ENCODE results near the gene MRPS31.
"Not testable (repeated sequence)": the region's sequence is repeated elsewhere in the genome, so short reads cannot be mapped to it uniquely, and the experiment has no call there.

DNA sequence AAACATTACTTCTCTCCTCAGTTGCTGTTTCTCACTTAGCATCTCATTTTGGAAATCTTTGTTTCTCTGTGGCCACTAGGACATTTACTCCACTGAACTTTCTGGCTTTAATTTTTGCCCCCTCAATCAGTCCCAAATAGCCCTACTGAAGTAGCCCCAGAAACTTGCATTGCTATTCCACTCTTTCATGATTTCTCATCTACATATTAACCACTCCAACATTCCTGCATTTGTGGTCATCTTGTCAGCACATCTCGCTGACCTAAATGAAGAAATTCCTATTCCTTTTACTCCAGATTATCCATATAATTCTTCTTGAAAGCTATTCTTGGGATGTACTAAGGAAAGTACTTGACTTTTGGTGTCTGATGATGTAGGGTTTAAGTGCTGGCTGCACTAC, 56.6 kb downstream of the MRPS31 start:
- TF ChIP-seq, protein P1, sequence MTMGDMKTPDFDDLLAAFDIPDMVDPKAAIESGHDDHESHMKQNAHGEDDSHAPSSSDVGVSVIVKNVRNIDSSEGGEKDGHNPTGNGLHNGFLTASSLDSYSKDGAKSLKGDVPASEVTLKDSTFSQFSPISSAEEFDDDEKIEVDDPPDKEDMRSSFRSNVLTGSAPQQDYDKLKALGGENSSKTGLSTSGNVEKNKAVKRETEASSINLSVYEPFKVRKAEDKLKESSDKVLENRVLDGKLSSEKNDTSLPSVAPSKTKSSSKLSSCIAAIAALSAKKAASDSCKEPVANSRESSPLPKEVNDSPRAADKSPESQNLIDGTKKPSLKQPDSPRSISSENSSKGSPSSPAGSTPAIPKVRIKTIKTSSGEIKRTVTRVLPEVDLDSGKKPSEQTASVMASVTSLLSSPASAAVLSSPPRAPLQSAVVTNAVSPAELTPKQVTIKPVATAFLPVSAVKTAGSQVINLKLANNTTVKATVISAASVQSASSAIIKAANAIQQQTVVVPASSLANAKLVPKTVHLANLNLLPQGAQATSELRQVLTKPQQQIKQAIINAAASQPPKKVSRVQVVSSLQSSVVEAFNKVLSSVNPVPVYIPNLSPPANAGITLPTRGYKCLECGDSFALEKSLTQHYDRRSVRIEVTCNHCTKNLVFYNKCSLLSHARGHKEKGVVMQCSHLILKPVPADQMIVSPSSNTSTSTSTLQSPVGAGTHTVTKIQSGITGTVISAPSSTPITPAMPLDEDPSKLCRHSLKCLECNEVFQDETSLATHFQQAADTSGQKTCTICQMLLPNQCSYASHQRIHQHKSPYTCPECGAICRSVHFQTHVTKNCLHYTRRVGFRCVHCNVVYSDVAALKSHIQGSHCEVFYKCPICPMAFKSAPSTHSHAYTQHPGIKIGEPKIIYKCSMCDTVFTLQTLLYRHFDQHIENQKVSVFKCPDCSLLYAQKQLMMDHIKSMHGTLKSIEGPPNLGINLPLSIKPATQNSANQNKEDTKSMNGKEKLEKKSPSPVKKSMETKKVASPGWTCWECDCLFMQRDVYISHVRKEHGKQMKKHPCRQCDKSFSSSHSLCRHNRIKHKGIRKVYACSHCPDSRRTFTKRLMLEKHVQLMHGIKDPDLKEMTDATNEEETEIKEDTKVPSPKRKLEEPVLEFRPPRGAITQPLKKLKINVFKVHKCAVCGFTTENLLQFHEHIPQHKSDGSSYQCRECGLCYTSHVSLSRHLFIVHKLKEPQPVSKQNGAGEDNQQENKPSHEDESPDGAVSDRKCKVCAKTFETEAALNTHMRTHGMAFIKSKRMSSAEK (CRISPR knock-in tag; IDR thresholded peaks at IDR 0.05; ENCODE audit: borderline replicate concordance) = not testable (repeated sequence)
- TF ChIP-seq, protein P2, sequence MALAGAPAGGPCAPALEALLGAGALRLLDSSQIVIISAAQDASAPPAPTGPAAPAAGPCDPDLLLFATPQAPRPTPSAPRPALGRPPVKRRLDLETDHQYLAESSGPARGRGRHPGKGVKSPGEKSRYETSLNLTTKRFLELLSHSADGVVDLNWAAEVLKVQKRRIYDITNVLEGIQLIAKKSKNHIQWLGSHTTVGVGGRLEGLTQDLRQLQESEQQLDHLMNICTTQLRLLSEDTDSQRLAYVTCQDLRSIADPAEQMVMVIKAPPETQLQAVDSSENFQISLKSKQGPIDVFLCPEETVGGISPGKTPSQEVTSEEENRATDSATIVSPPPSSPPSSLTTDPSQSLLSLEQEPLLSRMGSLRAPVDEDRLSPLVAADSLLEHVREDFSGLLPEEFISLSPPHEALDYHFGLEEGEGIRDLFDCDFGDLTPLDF (CRISPR knock-in tag; IDR thresholded peaks at IDR 0.05) = not testable (repeated sequence)
- not testable (repeated sequence) for TF ChIP-seq CTCF (IDR thresholded peaks at IDR 0.05); MAX (CRISPR knock-in tag; IDR thresholded peaks at IDR 0.05); ZSCAN18 (CRISPR knock-in tag; IDR thresholded peaks at IDR 0.05); ATF2 (CRISPR knock-in tag; IDR thresholded peaks at IDR 0.05; ENCODE audit: borderline replicate concordance, low read depth); ZNF232 (CRISPR knock-in tag; IDR thresholded peaks at IDR 0.05); TEAD4 (CRISPR knock-in tag; IDR thresholded peaks at IDR 0.05); ZBTB21 (CRISPR knock-in tag; IDR thresholded peaks at IDR 0.05; ENCODE audit: borderline replicate concordance); AFF4 (CRISPR knock-in tag; IDR thresholded peaks at IDR 0.05; ENCODE audit: borderline replicate concordance); GRHL2 (CRISPR knock-in tag; IDR thresholded peaks at IDR 0.05; ENCODE audit: insufficient replicate concordance, severe bottlenecking); MXD4 (CRISPR knock-in tag; IDR thresholded peaks at IDR 0.05; ENCODE audit: borderline replicate concordance)
- TF ChIP-seq, protein P3, sequence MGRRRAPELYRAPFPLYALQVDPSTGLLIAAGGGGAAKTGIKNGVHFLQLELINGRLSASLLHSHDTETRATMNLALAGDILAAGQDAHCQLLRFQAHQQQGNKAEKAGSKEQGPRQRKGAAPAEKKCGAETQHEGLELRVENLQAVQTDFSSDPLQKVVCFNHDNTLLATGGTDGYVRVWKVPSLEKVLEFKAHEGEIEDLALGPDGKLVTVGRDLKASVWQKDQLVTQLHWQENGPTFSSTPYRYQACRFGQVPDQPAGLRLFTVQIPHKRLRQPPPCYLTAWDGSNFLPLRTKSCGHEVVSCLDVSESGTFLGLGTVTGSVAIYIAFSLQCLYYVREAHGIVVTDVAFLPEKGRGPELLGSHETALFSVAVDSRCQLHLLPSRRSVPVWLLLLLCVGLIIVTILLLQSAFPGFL (CRISPR knock-in tag; IDR thresholded peaks at IDR 0.05; ENCODE audit: borderline replicate concordance) = not testable (repeated sequence)

All from WTC11 (cell line).